CD14-positive monocyte (primary cell): ENCODE measurements around the gene KRTAP10-4. TPM values are rescaled to one million over a fixed set of nuclear protein-coding genes. Genes with fewer than 3 reads are reported as not detected.
"Not testable (repeated sequence)": the region's sequence is repeated elsewhere in the genome, so short reads cannot be mapped to it uniquely, and the experiment has no call there.

ENCODE experiments used
- DNase-seq, 3 donors: peaks; one replicate each; pipeline ENCODE4 v3.0.0-alpha.2; 2011 to 2022
- H2AFZ ChIP-seq: 2 replicates; pipeline ENCODE4 v1.6.0; 2012; ENCODE audit warnings: mild to moderate bottlenecking, low read depth, low read length, inconsistent platforms; ENCODE audit not compliant: insufficient read depth, poor library complexity, severe bottlenecking
- H3K27ac ChIP-seq, 2 donors: 1 replicate in 1 of 2; 2 replicates in 1 of 2; pipeline ENCODE4 v1.5.1; 2012 to 2013; ENCODE audit warnings: low read length in 2 of 2, control low read depth in 1 of 2, inconsistent platforms in 1 of 2, low read depth in 1 of 2, mild to moderate bottlenecking in 1 of 2
- H3K27me3 ChIP-seq, 2 donors: one replicate each; pipeline versions ENCODE4 v1.6.0 to v1.6.1; 2011 to 2013; ENCODE audit warnings: low read length in 2 of 2; ENCODE audit not compliant: control insufficient read depth in 2 of 2, insufficient read depth in 2 of 2
- H3K36me3 ChIP-seq, 2 donors: replicated peaks in 1 of 2; 1 replicate in 1 of 2; 2 replicates in 1 of 2; pipeline versions ENCODE4 v1.5.1 to v1.6.1; 2012 to 2013; ENCODE audit warnings: low read length in 2 of 2, control low read depth in 1 of 2, inconsistent platforms in 1 of 2, mild to moderate bottlenecking in 1 of 2; ENCODE audit not compliant: insufficient read depth in 2 of 2, control insufficient read depth in 1 of 2
- H3K4me1 ChIP-seq, 2 donors: 1 replicate in 1 of 2; 2 replicates in 1 of 2; pipeline versions ENCODE4 v1.5.1 to v1.6.1; 2012 to 2013; ENCODE audit warnings: low read length in 2 of 2, control low read depth in 1 of 2, inconsistent platforms in 1 of 2, mild to moderate bottlenecking in 1 of 2, moderate library complexity in 1 of 2; ENCODE audit not compliant: insufficient read depth in 2 of 2, control insufficient read depth in 1 of 2
- H3K4me2 ChIP-seq: replicated peaks from 2 replicates; pipeline ENCODE3; 2012; ENCODE audit warnings: low read length, moderate library complexity, mild to moderate bottlenecking; ENCODE audit not compliant: poor library complexity, severe bottlenecking; ENCODE audit errors: extremely low read depth
- H3K4me3 ChIP-seq, 3 experiments: fragments of 200-600 bp in 1 of 3; sonication (generic) in 1 of 3; replicated peaks in 1 of 3; 1 replicate in 2 of 3; 2 replicates in 1 of 3; pipeline ENCODE4 v1.5.1; 2011 to 2013; ENCODE audit warnings: low read length in 3 of 3, mild to moderate bottlenecking in 3 of 3, control low read depth in 2 of 3, low read depth in 2 of 3, inconsistent platforms in 1 of 3, moderate library complexity in 1 of 3
- H3K79me2 ChIP-seq: 2 replicates; pipeline ENCODE4 v1.6.0; 2012; ENCODE audit warnings: mild to moderate bottlenecking, control low read depth, inconsistent platforms, low read length, moderate library complexity; ENCODE audit not compliant: insufficient read depth
- H3K9ac ChIP-seq: 2 replicates; pipeline ENCODE4 v1.6.0; 2017; ENCODE audit warnings: low read length, mild to moderate bottlenecking; ENCODE audit not compliant: insufficient read depth, poor library complexity, severe bottlenecking
- H3K9me3 ChIP-seq, 2 donors: replicated peaks in 1 of 2; 1 replicate in 1 of 2; 2 replicates in 1 of 2; pipeline versions ENCODE4 v1.5.1 to v1.6.1; 2012 to 2013; ENCODE audit warnings: low read length in 2 of 2, control low read depth in 1 of 2; ENCODE audit not compliant: control insufficient read depth in 1 of 2, insufficient read depth in 1 of 2
- H4K20me1 ChIP-seq: 2 replicates; pipeline ENCODE4 v1.6.0; 2012; ENCODE audit warnings: mild to moderate bottlenecking, low read length, control low read depth, moderate library complexity; ENCODE audit not compliant: insufficient read depth
- H3K27ac Mint-ChIP-seq, 7 donors: one replicate each; pipeline ENCODE4 v1.8.0; 2020; ENCODE audit warnings: mild to moderate bottlenecking in 7 of 7, mixed read lengths in 7 of 7, moderate library complexity in 6 of 7, inconsistent platforms in 2 of 7
- H3K27me3 Mint-ChIP-seq, 3 donors: one replicate each; pipeline ENCODE4 v1.8.0; 2021 to 2022; ENCODE audit warnings: low read depth in 3 of 3, mild to moderate bottlenecking in 3 of 3, mixed read lengths in 3 of 3, moderate library complexity in 3 of 3, inconsistent platforms in 1 of 3
- H3K36me3 Mint-ChIP-seq, 2 donors: one replicate each; pipeline ENCODE4 v1.8.0; 2020; ENCODE audit warnings: mixed read lengths in 2 of 2, inconsistent platforms in 1 of 2, mild to moderate bottlenecking in 1 of 2
- H3K4me1 Mint-ChIP-seq: one replicate; pipeline ENCODE4 v1.8.0; 2020; ENCODE audit warnings: mild to moderate bottlenecking, mixed read lengths
- H3K4me3 Mint-ChIP-seq, 2 donors: one replicate each; pipeline ENCODE4 v1.8.0; 2020; ENCODE audit warnings: mild to moderate bottlenecking in 2 of 2, mixed read lengths in 2 of 2, moderate library complexity in 1 of 2
- H3K9me3 Mint-ChIP-seq, 7 donors: one replicate each; pipeline ENCODE4 v1.8.0; 2020 to 2022; ENCODE audit warnings: mixed read lengths in 7 of 7, mild to moderate bottlenecking in 6 of 7, moderate library complexity in 6 of 7, inconsistent platforms in 2 of 7
- WGBS: methylation state at CpG from one replicate; pipeline ENCODE4 v1.1.5; 2013; ENCODE audit warnings: missing lambda C conversion rate; ENCODE audit not compliant: insufficient coverage; 5-methylcytosine and 5-hydroxymethylcytosine counted together
- intact Hi-C, 2 donors: fragments of 100-400 bp; cut with micrococcal nuclease; formaldehyde crosslinking; loops; one replicate each; pipeline versions ENCODE4 v1.15.0 to v1.15.1; 2023
- polyA plus RNA-seq, 3 donors: library from polyadenylated mRNA; depleted of rRNA in 1 of 3; unstranded in 2 of 3; stranded (reverse) in 1 of 3; fragments of 300-500 nt in 2 of 3; fragments of >200 nt in 1 of 3; fragmentation: Illumina TruSeq in 2 of 3; gene quantifications; 1 replicate in 2 of 3; 2 replicates in 1 of 3; pipeline ENCODE4 v1.2.3, GENCODE V29; 2012 to 2021
- TF ChIP-seq, protein P1 (sequence below): fragments of 200-600 bp; IDR thresholded peaks from one replicate; pipeline ENCODE4 v1.8.0; 2022; ENCODE audit warnings: antibody characterized with exemption, mild to moderate bottlenecking

Gene KRTAP10-4
- polyA plus RNA-seq, 3 donors: not detected

DNA sequence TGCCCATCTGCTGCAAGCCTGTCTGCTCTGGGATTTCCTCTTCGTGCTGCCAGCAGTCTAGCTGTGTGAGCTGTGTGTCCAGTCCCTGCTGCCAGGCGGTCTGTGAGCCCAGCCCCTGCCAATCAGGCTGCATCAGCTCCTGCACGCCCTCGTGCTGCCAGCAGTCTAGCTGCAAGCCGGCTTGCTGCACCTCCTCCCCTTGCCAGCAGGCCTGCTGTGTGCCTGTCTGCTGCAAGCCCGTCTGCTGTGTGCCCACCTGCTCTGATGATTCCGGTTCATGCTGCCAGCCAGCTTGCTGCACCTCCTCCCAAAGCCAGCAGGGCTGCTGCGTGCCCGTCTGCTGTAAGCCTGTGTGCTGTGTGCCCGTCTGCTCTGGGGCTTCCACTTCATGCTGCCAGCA, 27.6 kb downstream of the KRTAP10-4 start:
- H3K36me3 ChIP-seq, H4K20me1 ChIP-seq, DNase-seq, intact Hi-C loops, H3K79me2 ChIP-seq, H3K4me1 Mint-ChIP-seq, H3K27ac Mint-ChIP-seq, H3K27ac ChIP-seq, H3K36me3 Mint-ChIP-seq, H3K9me3 ChIP-seq, H3K4me3 ChIP-seq, H3K4me3 Mint-ChIP-seq, H2AFZ ChIP-seq, H3K4me1 ChIP-seq, H3K27me3 Mint-ChIP-seq, H3K9ac ChIP-seq, H3K27me3 ChIP-seq, H3K4me2 ChIP-seq: not testable (repeated sequence)
- peaks cover 0 to 12% (median 9%) of the 10 kb centered on the region in 7 donors for H3K9me3 Mint-ChIP-seq
- WGBS: 77% methylated on average over 10 of the region's 10 CpGs

DNA sequence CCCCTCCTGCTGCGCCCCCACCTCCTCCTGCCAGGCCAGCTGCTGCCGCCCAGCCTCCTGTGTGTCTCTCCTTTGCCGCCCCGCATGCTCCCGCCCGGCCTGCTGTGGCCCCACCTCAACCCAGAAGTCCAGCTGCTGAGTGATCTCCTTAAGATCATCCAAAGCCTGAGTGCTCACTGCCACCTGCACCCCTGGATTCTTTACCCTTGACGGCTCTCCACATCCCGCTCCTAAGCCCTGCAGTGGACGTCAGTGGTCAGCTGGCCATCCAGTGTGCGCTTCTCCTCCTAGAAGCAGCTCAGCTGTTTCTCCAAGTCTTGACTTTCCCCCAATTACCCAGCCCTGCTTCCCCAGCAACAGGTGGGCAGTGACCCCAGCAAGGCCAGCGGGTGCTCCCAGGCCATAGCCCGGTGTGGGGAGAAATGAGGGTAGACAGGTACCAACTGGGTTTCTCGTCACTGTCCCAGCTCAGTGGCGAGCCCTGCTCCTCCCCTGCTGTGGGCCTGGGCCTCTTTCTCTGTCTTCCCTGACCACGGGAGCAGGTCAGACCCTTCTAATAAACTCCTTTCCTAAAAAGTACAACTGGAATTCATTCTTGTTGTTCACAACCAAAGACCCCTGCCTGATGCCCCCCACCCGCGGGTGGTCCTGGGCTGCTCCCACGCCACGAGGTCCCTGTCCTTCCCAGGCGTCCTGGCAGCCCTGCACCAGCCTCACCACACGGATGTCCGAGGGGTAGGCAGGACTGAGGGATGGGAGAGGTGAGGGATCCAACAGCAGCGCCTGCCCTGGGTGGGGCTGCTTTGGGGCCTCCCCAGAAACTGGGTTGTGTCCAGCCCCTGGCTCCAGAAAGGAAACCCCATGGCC, 28.3 kb downstream of the KRTAP10-4 start:
- Histone ChIP-seq H4K20me1 (no peaks in the 10 kb centered on the region), H3K9ac (no peak overlapping the region), H3K36me3 (no peaks in the 10 kb centered on the region), H3K27me3 (no peaks in the 10 kb centered on the region), H3K4me1 (no peaks in the 10 kb centered on the region), H2AFZ (no peak overlapping the region), H3K27ac (no peak overlapping the region), H3K4me3 (no peak overlapping the region), H3K9me3 (peaks cover 0 to 3% of the 10 kb centered on the region in 2 donors), H3K79me2 (no peaks in the 10 kb centered on the region), H3K4me2 (no peak overlapping the region)
- H3K27ac Mint-ChIP-seq: no peak overlapping the region
- WGBS: 92% methylated on average over 15 of the region's 23 CpGs
- peaks cover 3 to 14% (median 9%) of the 10 kb centered on the region in 7 donors for H3K9me3 Mint-ChIP-seq
- no peak for DNase-seq
- intact Hi-C loops: no loop called here
- H3K4me3 Mint-ChIP-seq: no peak overlapping the region
- TF ChIP-seq, protein P1, sequence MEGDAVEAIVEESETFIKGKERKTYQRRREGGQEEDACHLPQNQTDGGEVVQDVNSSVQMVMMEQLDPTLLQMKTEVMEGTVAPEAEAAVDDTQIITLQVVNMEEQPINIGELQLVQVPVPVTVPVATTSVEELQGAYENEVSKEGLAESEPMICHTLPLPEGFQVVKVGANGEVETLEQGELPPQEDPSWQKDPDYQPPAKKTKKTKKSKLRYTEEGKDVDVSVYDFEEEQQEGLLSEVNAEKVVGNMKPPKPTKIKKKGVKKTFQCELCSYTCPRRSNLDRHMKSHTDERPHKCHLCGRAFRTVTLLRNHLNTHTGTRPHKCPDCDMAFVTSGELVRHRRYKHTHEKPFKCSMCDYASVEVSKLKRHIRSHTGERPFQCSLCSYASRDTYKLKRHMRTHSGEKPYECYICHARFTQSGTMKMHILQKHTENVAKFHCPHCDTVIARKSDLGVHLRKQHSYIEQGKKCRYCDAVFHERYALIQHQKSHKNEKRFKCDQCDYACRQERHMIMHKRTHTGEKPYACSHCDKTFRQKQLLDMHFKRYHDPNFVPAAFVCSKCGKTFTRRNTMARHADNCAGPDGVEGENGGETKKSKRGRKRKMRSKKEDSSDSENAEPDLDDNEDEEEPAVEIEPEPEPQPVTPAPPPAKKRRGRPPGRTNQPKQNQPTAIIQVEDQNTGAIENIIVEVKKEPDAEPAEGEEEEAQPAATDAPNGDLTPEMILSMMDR: no peak
- H3K27me3 Mint-ChIP-seq: peaks cover 4 to 8% (median 8%) of the 10 kb centered on the region in 3 donors
- no peaks in the 10 kb centered on the region for H3K4me1 Mint-ChIP-seq
- H3K36me3 Mint-ChIP-seq: no peaks in the 10 kb centered on the region
